Upper lobe of left lung (tissue), 4 donors: Measurements from ENCODE around the gene TNFRSF14.

Experiments used
- CTCF ChIP-seq, 6 experiments: fragments of 450-650 bp in 4 of 6; fragments of 200-600 bp in 2 of 6; sonication (generic) in 2 of 6; IDR thresholded peaks; one replicate each; pipeline ENCODE4 v1.5.1; 2016 to 2019; ENCODE audit warnings: antibody characterized with exemption in 6 of 6
- EP300 ChIP-seq, 4 donors: sonication (generic); formaldehyde crosslinking; IDR thresholded peaks; one replicate each; pipeline ENCODE4 v1.5.1; 2017; ENCODE audit warnings: antibody characterized with exemption in 4 of 4, control low read depth in 2 of 4
- POLR2A ChIP-seq, 4 donors: fragments of 450-650 bp; IDR thresholded peaks; one replicate each; pipeline ENCODE4 v1.5.1; 2016 to 2017; ENCODE audit warnings: antibody characterized with exemption in 4 of 4, mild to moderate bottlenecking in 2 of 4
- POLR2AphosphoS5 ChIP-seq, 2 donors: sonication (generic); formaldehyde crosslinking; IDR thresholded peaks; one replicate each; pipeline ENCODE4 v1.5.1; 2017; ENCODE audit warnings: antibody characterized with exemption in 2 of 2

DNA sequence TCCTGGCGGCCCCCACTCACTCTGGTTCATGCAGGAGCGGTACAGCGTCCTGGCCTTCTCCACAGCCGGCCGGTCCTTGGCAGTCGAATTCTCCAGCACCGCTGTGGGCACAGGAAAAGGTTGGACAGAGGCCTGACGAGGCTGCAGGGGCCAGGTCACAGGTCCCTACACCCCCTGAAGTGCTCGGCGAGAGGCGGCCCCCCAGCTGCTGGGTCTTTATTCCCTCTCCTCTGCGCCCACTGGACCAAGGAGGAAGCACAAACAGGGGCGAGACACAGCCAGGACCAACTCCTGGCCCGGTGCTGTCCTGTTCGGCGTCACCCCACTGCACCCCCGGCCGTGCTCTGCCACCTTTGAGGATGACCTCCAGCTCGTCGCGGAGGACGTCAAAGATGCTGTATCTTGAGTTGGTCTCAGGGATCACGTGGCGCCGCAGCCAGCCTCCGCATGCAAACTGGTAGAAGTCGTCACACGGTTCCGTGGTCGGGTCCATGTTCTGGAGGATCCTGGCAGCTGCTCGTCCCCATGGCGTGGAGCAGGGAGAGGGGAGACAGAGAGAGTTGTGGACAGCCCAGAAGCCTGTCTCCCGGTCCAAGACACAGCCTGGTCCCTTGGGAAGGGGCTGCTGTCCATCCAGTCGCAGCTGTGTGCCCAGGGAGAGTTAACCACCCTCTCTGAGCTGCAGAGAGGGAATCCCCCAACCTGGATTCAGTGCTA lies 53.3 kb downstream of the TNFRSF14 start:
- no peak for TF ChIP-seq POLR2A (IDR thresholded peaks at IDR 0.05)
- TF ChIP-seq EP300 (IDR thresholded peaks at IDR 0.05), result no peak
- no peak for TF ChIP-seq POLR2AphosphoS5 (IDR thresholded peaks at IDR 0.05)
- TF ChIP-seq CTCF (IDR thresholded peaks at IDR 0.05), result no peak
